Keratinocyte (primary cell): ENCODE results near the gene AOC1.

Experiments
- EZH2 ChIP-seq: IDR thresholded peaks from one replicate; pipeline ENCODE4 v1.6.1; 2012; ENCODE audit warnings: inconsistent platforms, mild to moderate bottlenecking, low read length, moderate library complexity
- TF ChIP-seq, protein P1 (sequence below), 3 experiments: IDR thresholded peaks in 1 of 3; conservative IDR thresholded peaks in 1 of 3; optimal IDR thresholded peaks in 1 of 3; 2 replicates in 2 of 3; 3 replicates in 1 of 3; pipeline versions ENCODE3 to v1.5.1; 2011; ENCODE audit warnings: low read length in 3 of 3, mild to moderate bottlenecking in 3 of 3, moderate library complexity in 2 of 3, control low read depth in 1 of 3, inconsistent platforms in 1 of 3; ENCODE audit not compliant: insufficient read depth in 2 of 3; ENCODE audit errors: extremely low read depth in 1 of 3

GRCh38 chr7:150830937-150831336 lies 21.4 kb upstream of the AOC1 start:
- TF ChIP-seq, protein P1, sequence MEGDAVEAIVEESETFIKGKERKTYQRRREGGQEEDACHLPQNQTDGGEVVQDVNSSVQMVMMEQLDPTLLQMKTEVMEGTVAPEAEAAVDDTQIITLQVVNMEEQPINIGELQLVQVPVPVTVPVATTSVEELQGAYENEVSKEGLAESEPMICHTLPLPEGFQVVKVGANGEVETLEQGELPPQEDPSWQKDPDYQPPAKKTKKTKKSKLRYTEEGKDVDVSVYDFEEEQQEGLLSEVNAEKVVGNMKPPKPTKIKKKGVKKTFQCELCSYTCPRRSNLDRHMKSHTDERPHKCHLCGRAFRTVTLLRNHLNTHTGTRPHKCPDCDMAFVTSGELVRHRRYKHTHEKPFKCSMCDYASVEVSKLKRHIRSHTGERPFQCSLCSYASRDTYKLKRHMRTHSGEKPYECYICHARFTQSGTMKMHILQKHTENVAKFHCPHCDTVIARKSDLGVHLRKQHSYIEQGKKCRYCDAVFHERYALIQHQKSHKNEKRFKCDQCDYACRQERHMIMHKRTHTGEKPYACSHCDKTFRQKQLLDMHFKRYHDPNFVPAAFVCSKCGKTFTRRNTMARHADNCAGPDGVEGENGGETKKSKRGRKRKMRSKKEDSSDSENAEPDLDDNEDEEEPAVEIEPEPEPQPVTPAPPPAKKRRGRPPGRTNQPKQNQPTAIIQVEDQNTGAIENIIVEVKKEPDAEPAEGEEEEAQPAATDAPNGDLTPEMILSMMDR (optimal IDR thresholded peaks at IDR 0.05 in 1 of 3, IDR thresholded peaks at IDR 0.05 in 1 of 3, conservative IDR thresholded peaks at IDR 0.05 in 1 of 3; ENCODE audit: extremely low read depth in 1 of 3, insufficient read depth in 2 of 3, low read length in 3 of 3) = no peak
- TF ChIP-seq EZH2 = no peak
